Globus pallidus (tissue), 1 donor: ENCODE data around the gene SMTNL1.

ENCODE experiments used
- DNase-seq: peaks from one replicate; pipeline ENCODE4 v3.0.0-alpha.2; 2015; ENCODE audit warnings: low spot score

The SMTNL1 gene

GRCh38 chr11:57597461-57597915 lies 60.1 kb downstream of the SMTNL1 start, which contains the start of gene SERPING1:
Gene SERPING1 (plus strand): TSS chr11:57597685. CDS start chr11:57598271, 586 bp downstream.
- peak; percentile 15 for DNase-seq

GRCh38 chr11:57597916-57598830 lies 60.8 kb downstream of the SMTNL1 start:
- peak; percentile 31 for DNase-seq

GRCh38 chr11:57598831-57599155 lies 61.4 kb downstream of the SMTNL1 start:
- no peak for DNase-seq

- no peak for DNase-seq
Measured at GRCh38 chr11:57599381-57599780, 62.0 kb downstream of the SMTNL1 start.
